Peyer's patch (tissue), 4 donors: ENCODE data around the gene DYNLT5.

Source experiments
- POLR2A ChIP-seq, 2 donors: fragments of 450-650 bp; IDR thresholded peaks; one replicate each; pipeline ENCODE4 v1.5.1; 2017; ENCODE audit warnings: antibody characterized with exemption in 2 of 2, mild to moderate bottlenecking in 2 of 2, moderate library complexity in 2 of 2
- TF ChIP-seq, protein P1 (sequence below), 6 experiments: fragments of 450-650 bp in 4 of 6; fragments of 200-600 bp in 2 of 6; sonication (generic) in 1 of 6; IDR thresholded peaks; one replicate each; pipeline ENCODE4 v1.5.1; 2017 to 2019; ENCODE audit warnings: antibody characterized with exemption in 6 of 6, mild to moderate bottlenecking in 3 of 6, moderate library complexity in 1 of 6

DNA sequence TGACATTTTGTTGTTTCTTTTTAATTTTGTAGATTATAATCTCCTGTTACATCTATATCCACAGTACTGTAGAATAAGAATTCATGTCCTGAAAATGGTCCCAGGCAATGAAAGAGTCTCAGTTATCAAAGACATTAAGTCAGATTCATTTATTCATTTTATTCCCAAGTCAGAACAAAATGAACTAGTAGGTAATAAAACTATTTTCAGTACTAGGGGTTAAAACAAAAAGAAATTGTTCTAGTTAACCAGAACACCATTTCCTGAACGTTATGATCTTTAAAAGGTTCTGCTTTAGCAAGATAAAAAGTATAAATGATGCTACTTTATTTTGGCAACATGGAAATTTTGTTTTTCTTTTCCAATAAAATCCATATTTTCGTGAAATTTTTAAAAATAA is 6.8 kb upstream of the DYNLT5 start:
- TF ChIP-seq, protein P1, sequence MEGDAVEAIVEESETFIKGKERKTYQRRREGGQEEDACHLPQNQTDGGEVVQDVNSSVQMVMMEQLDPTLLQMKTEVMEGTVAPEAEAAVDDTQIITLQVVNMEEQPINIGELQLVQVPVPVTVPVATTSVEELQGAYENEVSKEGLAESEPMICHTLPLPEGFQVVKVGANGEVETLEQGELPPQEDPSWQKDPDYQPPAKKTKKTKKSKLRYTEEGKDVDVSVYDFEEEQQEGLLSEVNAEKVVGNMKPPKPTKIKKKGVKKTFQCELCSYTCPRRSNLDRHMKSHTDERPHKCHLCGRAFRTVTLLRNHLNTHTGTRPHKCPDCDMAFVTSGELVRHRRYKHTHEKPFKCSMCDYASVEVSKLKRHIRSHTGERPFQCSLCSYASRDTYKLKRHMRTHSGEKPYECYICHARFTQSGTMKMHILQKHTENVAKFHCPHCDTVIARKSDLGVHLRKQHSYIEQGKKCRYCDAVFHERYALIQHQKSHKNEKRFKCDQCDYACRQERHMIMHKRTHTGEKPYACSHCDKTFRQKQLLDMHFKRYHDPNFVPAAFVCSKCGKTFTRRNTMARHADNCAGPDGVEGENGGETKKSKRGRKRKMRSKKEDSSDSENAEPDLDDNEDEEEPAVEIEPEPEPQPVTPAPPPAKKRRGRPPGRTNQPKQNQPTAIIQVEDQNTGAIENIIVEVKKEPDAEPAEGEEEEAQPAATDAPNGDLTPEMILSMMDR (IDR thresholded peaks at IDR 0.05) = no peak
- TF ChIP-seq POLR2A (IDR thresholded peaks at IDR 0.05) = no peak
